ENCODE results near the gene RGL1.

Gene RGL1

GRCh38 chr1:183787704-183788103 is 17.2 kb upstream of the RGL1 start:
- no peak for DNase-seq (ENCODE audit: low spot score)

GRCh38 chr1:183791319-183791718 is 13.6 kb upstream of the RGL1 start:
- no peak for DNase-seq (ENCODE audit: low spot score)

GRCh38 chr1:183792300-183792699 is 12.6 kb upstream of the RGL1 start:
- DNase-seq (ENCODE audit: low spot score) = no peak

- no peak for DNase-seq (ENCODE audit: low spot score)
Measured at GRCh38 chr1:183794088-183794487, 10.8 kb upstream of the RGL1 start.

- DNase-seq (ENCODE audit: low spot score) = no peak
Measured at GRCh38 chr1:183800449-183800848, 4.5 kb upstream of the RGL1 start.

- no peak for DNase-seq (ENCODE audit: low spot score)
Measured at GRCh38 chr1:183801649-183802048, 3.3 kb upstream of the RGL1 start.

GRCh38 chr1:183804387-183804786 is 533 bp upstream of the RGL1 start:
- no peak for DNase-seq (ENCODE audit: low spot score)

- DNase-seq (ENCODE audit: low spot score) = no peak
Measured at GRCh38 chr1:183806125-183806524, 1.2 kb downstream of the RGL1 start.

- peak; percentile 37 for DNase-seq (ENCODE audit: low spot score)
Measured at GRCh38 chr1:183806675-183807074, 1.8 kb downstream of the RGL1 start.

- DNase-seq (ENCODE audit: low spot score) = peak; percentile 58
Measured at GRCh38 chr1:183807549-183808168, 2.7 kb downstream of the RGL1 start.

GRCh38 chr1:183808296-183809027 is 3.5 kb downstream of the RGL1 start:
- no peak for DNase-seq (ENCODE audit: low spot score)

- peak; percentile 55 for DNase-seq (ENCODE audit: low spot score)
Measured at GRCh38 chr1:183810121-183810520, 5.2 kb downstream of the RGL1 start.

- DNase-seq (ENCODE audit: low spot score) = no peak
Measured at GRCh38 chr1:183810756-183811544, 6.0 kb downstream of the RGL1 start.

- DNase-seq (ENCODE audit: low spot score) = no peak
Measured at GRCh38 chr1:183812128-183812527, 7.2 kb downstream of the RGL1 start.

GRCh38 chr1:183812686-183813569 is 8.0 kb downstream of the RGL1 start:
- peak; percentile 39 for DNase-seq (ENCODE audit: low spot score)

- no peak for DNase-seq (ENCODE audit: low spot score)
Measured at GRCh38 chr1:183814121-183814681, 9.3 kb downstream of the RGL1 start.

GRCh38 chr1:183816110-183816509 is 11.2 kb downstream of the RGL1 start:
- no peak for DNase-seq (ENCODE audit: low spot score)

GRCh38 chr1:183817576-183818288 is 12.8 kb downstream of the RGL1 start:
- DNase-seq (ENCODE audit: low spot score) = peak; percentile 58

GRCh38 chr1:183819059-183819458 is 14.1 kb downstream of the RGL1 start:
- no peak for DNase-seq (ENCODE audit: low spot score)

GRCh38 chr1:183821309-183821888 is 16.5 kb downstream of the RGL1 start:
- no peak for DNase-seq (ENCODE audit: low spot score)
